Adrenal gland (tissue), 5 donors: ENCODE results near the gene SMPX.

Experiments used
- CTCF ChIP-seq, 6 experiments: fragments of 450-650 bp in 4 of 6; fragments of 200-600 bp in 2 of 6; sonication (generic) in 1 of 6; IDR thresholded peaks; 1 replicate in 5 of 6; 2 replicates in 1 of 6; pipeline versions ENCODE4 v1.5.1 to v1.8.0; 2016 to 2021; ENCODE audit warnings: antibody characterized with exemption in 6 of 6, mild to moderate bottlenecking in 2 of 6, moderate library complexity in 1 of 6
- POLR2A ChIP-seq, 2 donors: fragments of 450-650 bp; IDR thresholded peaks; one replicate each; pipeline ENCODE4 v1.6.1; 2017; ENCODE audit warnings: antibody characterized with exemption in 2 of 2, mild to moderate bottlenecking in 2 of 2, moderate library complexity in 1 of 2
- donor health status: DM: no; HTN: no; CAD: no.

GRCh38 chrX:21659320-21659719 is 98.6 kb downstream of the SMPX start:
- no peak for TF ChIP-seq CTCF (IDR thresholded peaks at IDR 0.05)
- TF ChIP-seq POLR2A (IDR thresholded peaks at IDR 0.05), result no peak
